Measurements from ENCODE around the gene PLCL1. TPM values are rescaled to one million over a fixed set of nuclear protein-coding genes. Genes with fewer than 3 reads are reported as not detected.

Gene PLCL1
- total RNA-seq, 1 experiment from 2014 or later: not detected

DNA sequence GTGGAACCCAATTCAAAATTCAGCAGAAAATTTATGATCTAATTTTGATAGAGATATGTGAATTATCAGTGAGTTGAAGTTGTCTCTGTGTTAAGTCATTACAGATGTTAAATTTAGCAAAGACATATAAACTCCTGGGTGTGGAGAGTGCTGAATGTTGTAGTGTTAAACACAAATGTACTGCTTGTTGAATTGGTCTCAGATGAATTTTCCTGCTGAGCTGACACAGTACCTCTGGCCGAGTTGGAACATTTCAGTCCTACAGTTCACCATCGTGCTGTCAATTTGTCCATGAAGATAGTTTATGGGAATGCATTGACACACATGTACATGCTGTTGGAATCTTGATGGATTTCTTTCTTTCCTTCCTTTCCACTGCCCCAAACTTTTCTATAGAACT lies 255.9 kb downstream of the PLCL1 start:
- H3K27ac ChIP-seq: no peak overlapping the region

DNA sequence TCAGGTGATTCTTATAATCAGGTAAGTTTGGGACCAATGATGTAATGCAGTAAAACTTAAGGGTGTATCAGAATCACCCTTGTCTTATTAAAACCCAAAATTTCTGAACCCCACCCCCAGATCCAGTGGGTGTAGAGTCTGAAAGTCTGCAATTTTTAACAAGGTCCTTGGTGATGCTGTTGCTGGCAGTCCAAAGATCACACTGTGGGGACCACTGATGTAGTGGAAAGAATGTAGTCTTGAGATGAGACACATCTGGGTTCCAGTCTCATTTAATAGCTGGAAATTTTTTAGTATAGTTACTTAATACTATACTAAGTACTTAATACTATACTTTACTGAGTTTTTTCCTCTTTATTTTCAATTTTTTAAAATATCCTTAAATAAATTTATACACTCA lies 258.4 kb downstream of the PLCL1 start:
- Histone ChIP-seq H4K20me1 (ENCODE audit: insufficient read depth) (no peaks in the 10 kb centered on the region), H3K4me1 (replicated peaks; ENCODE audit: insufficient read depth) (no peaks in the 10 kb centered on the region), H3K4me2 (no peak overlapping the region), H3K4me3 (no peak overlapping the region), H3F3A (ENCODE audit: insufficient read depth, low read depth) (no peaks in the 10 kb centered on the region), H3K9me2 (ENCODE audit: insufficient read depth) (no peaks in the 10 kb centered on the region), H3K36me3 (ENCODE audit: low read depth) (no peaks in the 10 kb centered on the region), H3K9me3 (ENCODE audit: insufficient read depth, low read depth) (no peaks in the 10 kb centered on the region), H3K27me3 (ENCODE audit: insufficient read depth, low read depth) (no peaks in the 10 kb centered on the region), H3K79me2 (ENCODE audit: low read depth) (no peaks in the 10 kb centered on the region), H3K27ac (no peak overlapping the region), H2AFZ (no peak overlapping the region)
- no peak for TF ChIP-seq EZH2 (IDR thresholded peaks at IDR 0.05; ENCODE audit: low read depth)
- TF ChIP-seq, protein P1, sequence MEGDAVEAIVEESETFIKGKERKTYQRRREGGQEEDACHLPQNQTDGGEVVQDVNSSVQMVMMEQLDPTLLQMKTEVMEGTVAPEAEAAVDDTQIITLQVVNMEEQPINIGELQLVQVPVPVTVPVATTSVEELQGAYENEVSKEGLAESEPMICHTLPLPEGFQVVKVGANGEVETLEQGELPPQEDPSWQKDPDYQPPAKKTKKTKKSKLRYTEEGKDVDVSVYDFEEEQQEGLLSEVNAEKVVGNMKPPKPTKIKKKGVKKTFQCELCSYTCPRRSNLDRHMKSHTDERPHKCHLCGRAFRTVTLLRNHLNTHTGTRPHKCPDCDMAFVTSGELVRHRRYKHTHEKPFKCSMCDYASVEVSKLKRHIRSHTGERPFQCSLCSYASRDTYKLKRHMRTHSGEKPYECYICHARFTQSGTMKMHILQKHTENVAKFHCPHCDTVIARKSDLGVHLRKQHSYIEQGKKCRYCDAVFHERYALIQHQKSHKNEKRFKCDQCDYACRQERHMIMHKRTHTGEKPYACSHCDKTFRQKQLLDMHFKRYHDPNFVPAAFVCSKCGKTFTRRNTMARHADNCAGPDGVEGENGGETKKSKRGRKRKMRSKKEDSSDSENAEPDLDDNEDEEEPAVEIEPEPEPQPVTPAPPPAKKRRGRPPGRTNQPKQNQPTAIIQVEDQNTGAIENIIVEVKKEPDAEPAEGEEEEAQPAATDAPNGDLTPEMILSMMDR (conservative IDR thresholded peaks at IDR 0.05): no peak
- ChIA-PET CTCF (no interaction called here), POLR2A (ENCODE audit: unreplicated experiment) (no interaction called here)
- intact Hi-C loops (cut with micrococcal nuclease; ENCODE audit: unreplicated experiment): no loop called here
- no peak for DNase-seq
- no TSS peak for BruUV-seq (replicated peaks)

More for the DNA sequence above, 255.9 kb downstream of the PLCL1 start:
- H3K4me2 ChIP-seq: no peak overlapping the region
- H3K79me2 ChIP-seq (ENCODE audit: low read depth): no peaks in the 10 kb centered on the region
- ChIA-PET POLR2A (ENCODE audit: unreplicated experiment) (no interaction called here), CTCF (no interaction called here)
- H3K9me2 ChIP-seq (ENCODE audit: insufficient read depth): no peaks in the 10 kb centered on the region
- H3K36me3 ChIP-seq (ENCODE audit: low read depth): no peaks in the 10 kb centered on the region
- H3K9me3 ChIP-seq (ENCODE audit: insufficient read depth, low read depth): no peaks in the 10 kb centered on the region
- BruUV-seq (replicated peaks): no TSS peak
- DNase-seq: no peak
- no peaks in the 10 kb centered on the region for H3F3A ChIP-seq (ENCODE audit: insufficient read depth, low read depth)
- intact Hi-C loops (cut with micrococcal nuclease; ENCODE audit: unreplicated experiment): no loop called here
- no peak overlapping the region for H3K4me3 ChIP-seq
- no peaks in the 10 kb centered on the region for H4K20me1 ChIP-seq (ENCODE audit: insufficient read depth)
- no peaks in the 10 kb centered on the region for H3K4me1 ChIP-seq (replicated peaks; ENCODE audit: insufficient read depth)
- H3K27me3 ChIP-seq (ENCODE audit: insufficient read depth, low read depth): no peaks in the 10 kb centered on the region
- no peak for TF ChIP-seq EZH2 (IDR thresholded peaks at IDR 0.05; ENCODE audit: low read depth)
- TF ChIP-seq, protein P1 (conservative IDR thresholded peaks at IDR 0.05): no peak
- H2AFZ ChIP-seq: no peak overlapping the region

DNA sequence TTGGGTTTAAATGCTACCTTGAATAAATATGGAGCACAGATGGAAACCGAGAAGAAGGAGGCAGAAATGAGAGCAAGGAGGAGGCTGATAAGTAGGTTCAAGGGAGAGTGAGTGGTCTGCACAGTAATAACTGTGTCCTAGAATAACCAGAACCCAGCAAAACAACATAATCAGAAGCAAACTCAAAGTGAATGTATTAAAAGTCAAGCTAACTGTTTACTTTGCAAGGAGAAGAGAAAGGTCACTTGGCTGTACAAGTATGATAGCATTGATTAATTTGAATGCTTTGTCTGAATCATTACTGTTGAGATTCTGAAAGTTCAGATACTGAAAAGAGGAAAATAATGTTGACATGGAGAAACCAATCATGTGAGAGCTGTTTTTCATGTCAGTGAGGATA lies 258.8 kb downstream of the PLCL1 start:
- Histone ChIP-seq H3K4me1 (replicated peaks; ENCODE audit: insufficient read depth) (no peaks in the 10 kb centered on the region), H3K79me2 (ENCODE audit: low read depth) (no peaks in the 10 kb centered on the region), H3F3A (ENCODE audit: insufficient read depth, low read depth) (no peaks in the 10 kb centered on the region), H3K27ac (no peak overlapping the region), H3K9me3 (ENCODE audit: insufficient read depth, low read depth) (no peaks in the 10 kb centered on the region), H3K27me3 (ENCODE audit: insufficient read depth, low read depth) (no peaks in the 10 kb centered on the region), H4K20me1 (ENCODE audit: insufficient read depth) (no peaks in the 10 kb centered on the region), H3K4me2 (no peak overlapping the region), H3K4me3 (no peak overlapping the region), H2AFZ (no peak overlapping the region), H3K36me3 (ENCODE audit: low read depth) (no peaks in the 10 kb centered on the region), H3K9me2 (ENCODE audit: insufficient read depth) (no peaks in the 10 kb centered on the region)
- TF ChIP-seq, protein P1 (conservative IDR thresholded peaks at IDR 0.05): no peak
- no peak for TF ChIP-seq EZH2 (IDR thresholded peaks at IDR 0.05; ENCODE audit: low read depth)
- BruUV-seq (replicated peaks): no TSS peak
- ChIA-PET POLR2A (ENCODE audit: unreplicated experiment) (no interaction called here), CTCF (no interaction called here)
- intact Hi-C loops (cut with micrococcal nuclease; ENCODE audit: unreplicated experiment): no loop called here
- DNase-seq: no peak

Data from PC-9 (cell line).